HEK293 (cell line): ENCODE data around the gene HECTD2.

Experiments
- IKZF3 ChIP-seq: fragments of 450-650 bp; IDR thresholded peaks from 2 replicates; pipeline ENCODE4 v1.5.0; 2018; ENCODE audit warnings: missing biosample characterization, mild to moderate bottlenecking, missing genetic modification characterization, moderate library complexity
- KLF17 ChIP-seq: fragments of 450-650 bp; formaldehyde crosslinking; IDR thresholded peaks from 2 replicates; pipeline ENCODE4 v1.5.1; 2016; ENCODE audit warnings: missing biosample characterization, missing genetic modification characterization
- PRDM4 ChIP-seq: fragments of 450-650 bp; formaldehyde crosslinking; IDR thresholded peaks from 2 replicates; pipeline ENCODE4 v1.5.1; 2017; ENCODE audit warnings: missing biosample characterization, missing genetic modification characterization
- REST ChIP-seq: fragments of 450-650 bp; formaldehyde crosslinking; IDR thresholded peaks from 2 replicates; pipeline ENCODE4 v1.5.1; 2016; ENCODE audit warnings: missing biosample characterization, missing genetic modification characterization
- SETDB1 ChIP-seq: IDR thresholded peaks from one replicate; pipeline ENCODE4 v1.6.1; 2017; ENCODE audit warnings: mild to moderate bottlenecking, low read length, moderate library complexity, mixed read lengths; ENCODE audit not compliant: insufficient read length
- TCF7L2 ChIP-seq: IDR thresholded peaks from 2 replicates; pipeline ENCODE4 v1.6.1; 2011; ENCODE audit warnings: low read depth, mild to moderate bottlenecking, inconsistent platforms, low read length, moderate library complexity, borderline replicate concordance
- ZBTB8A ChIP-seq: fragments of 450-650 bp; formaldehyde crosslinking; IDR thresholded peaks from 2 replicates; pipeline ENCODE4 v1.5.1; 2016; ENCODE audit warnings: missing biosample characterization, missing genetic modification characterization
- ZNF16 ChIP-seq: fragments of 450-650 bp; formaldehyde crosslinking; IDR thresholded peaks from 2 replicates; pipeline ENCODE4 v1.5.1; 2016; ENCODE audit warnings: low read depth, missing biosample characterization, missing genetic modification characterization
- ZNF175 ChIP-seq: fragments of 450-650 bp; formaldehyde crosslinking; IDR thresholded peaks from 2 replicates; pipeline ENCODE4 v1.5.1; 2016; ENCODE audit warnings: missing biosample characterization, missing genetic modification characterization
- ZNF248 ChIP-seq: fragments of 450-650 bp; formaldehyde crosslinking; IDR thresholded peaks from 2 replicates; pipeline ENCODE4 v1.5.1; 2017; ENCODE audit warnings: missing biosample characterization, missing genetic modification characterization
- ZNF37A ChIP-seq: fragments of 450-650 bp; IDR thresholded peaks from 2 replicates; pipeline ENCODE4 v1.5.1; 2018; ENCODE audit warnings: missing biosample characterization, missing genetic modification characterization
- ZNF404 ChIP-seq: fragments of 450-650 bp; formaldehyde crosslinking; IDR thresholded peaks from 2 replicates; pipeline ENCODE4 v1.5.1; 2017; ENCODE audit warnings: missing biosample characterization, missing genetic modification characterization
- ZNF639 ChIP-seq: fragments of 450-650 bp; formaldehyde crosslinking; IDR thresholded peaks from 2 replicates; pipeline ENCODE4 v1.5.1; 2016; ENCODE audit warnings: missing biosample characterization, missing genetic modification characterization
- ZNF645 ChIP-seq: fragments of 450-650 bp; formaldehyde crosslinking; IDR thresholded peaks from 2 replicates; pipeline ENCODE4; 2016; ENCODE audit warnings: missing biosample characterization, missing genetic modification characterization
- TF ChIP-seq, protein P1 (sequence below): fragments of 450-650 bp; formaldehyde crosslinking; conservative IDR thresholded peaks from 2 replicates; pipeline ENCODE4 v1.5.1; 2016; ENCODE audit warnings: low read depth, missing biosample characterization, missing genetic modification characterization
- TF ChIP-seq, protein P2 (sequence below): fragments of 450-650 bp; formaldehyde crosslinking; IDR thresholded peaks from 2 replicates; pipeline ENCODE4 v1.5.1; 2016; ENCODE audit warnings: missing biosample characterization, missing genetic modification characterization
- TF ChIP-seq, protein P3 (sequence below): fragments of 450-650 bp; formaldehyde crosslinking; IDR thresholded peaks from 2 replicates; pipeline ENCODE4 v1.5.1; 2016; ENCODE audit warnings: missing biosample characterization, missing genetic modification characterization

The HECTD2 gene

DNA sequence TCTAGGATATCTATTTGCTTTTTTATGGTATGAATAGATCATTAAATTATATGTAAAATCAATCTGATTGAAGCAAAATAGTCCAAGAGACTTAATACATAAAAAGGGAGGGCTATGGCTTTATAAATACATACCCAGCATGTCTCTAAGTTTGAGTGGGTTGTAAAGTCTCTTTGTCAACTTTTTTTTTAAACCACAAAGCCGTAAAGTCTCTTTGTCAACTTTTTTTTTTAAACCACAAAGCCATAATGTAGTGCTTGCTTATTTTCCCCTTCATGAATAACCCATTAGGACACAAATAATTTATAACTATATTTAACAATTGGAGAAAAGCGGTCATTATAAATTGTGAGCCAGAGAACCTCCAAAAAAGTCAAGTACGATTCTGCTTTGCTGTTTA, 5.7 kb downstream of the HECTD2 start (continued):
- TF ChIP-seq, protein P1, sequence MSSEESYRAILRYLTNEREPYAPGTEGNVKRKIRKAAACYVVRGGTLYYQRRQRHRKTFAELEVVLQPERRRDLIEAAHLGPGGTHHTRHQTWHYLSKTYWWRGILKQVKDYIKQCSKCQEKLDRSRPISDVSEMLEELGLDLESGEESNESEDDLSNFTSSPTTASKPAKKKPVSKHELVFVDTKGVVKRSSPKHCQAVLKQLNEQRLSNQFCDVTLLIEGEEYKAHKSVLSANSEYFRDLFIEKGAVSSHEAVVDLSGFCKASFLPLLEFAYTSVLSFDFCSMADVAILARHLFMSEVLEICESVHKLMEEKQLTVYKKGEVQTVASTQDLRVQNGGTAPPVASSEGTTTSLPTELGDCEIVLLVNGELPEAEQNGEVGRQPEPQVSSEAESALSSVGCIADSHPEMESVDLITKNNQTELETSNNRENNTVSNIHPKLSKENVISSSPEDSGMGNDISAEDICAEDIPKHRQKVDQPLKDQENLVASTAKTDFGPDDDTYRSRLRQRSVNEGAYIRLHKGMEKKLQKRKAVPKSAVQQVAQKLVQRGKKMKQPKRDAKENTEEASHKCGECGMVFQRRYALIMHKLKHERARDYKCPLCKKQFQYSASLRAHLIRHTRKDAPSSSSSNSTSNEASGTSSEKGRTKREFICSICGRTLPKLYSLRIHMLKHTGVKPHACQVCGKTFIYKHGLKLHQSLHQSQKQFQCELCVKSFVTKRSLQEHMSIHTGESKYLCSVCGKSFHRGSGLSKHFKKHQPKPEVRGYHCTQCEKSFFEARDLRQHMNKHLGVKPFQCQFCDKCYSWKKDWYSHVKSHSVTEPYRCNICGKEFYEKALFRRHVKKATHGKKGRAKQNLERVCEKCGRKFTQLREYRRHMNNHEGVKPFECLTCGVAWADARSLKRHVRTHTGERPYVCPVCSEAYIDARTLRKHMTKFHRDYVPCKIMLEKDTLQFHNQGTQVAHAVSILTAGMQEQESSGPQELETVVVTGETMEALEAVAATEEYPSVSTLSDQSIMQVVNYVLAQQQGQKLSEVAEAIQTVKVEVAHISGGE (tag by site-specific recombination): no peak
- TF ChIP-seq SETDB1 (no peak), IKZF3 (tag by site-specific recombination) (no peak), ZNF175 (no peak), REST (tag by site-specific recombination) (no peak), ZNF248 (tag by site-specific recombination) (no peak), KLF17 (no peak), ZBTB8A (tag by site-specific recombination) (0 out of 2 replicates have a peak, but pooled peaks have one; percentile 10), ZNF645 (tag by site-specific recombination) (no peak), ZNF16 (no peak), TCF7L2 (no peak), ZNF37A (no peak), PRDM4 (tag by site-specific recombination) (peak; percentile 42; the same call in 1 of the 2 replicates), ZNF404 (tag by site-specific recombination) (no peak), ZNF639 (no peak)
- TF ChIP-seq, protein P2, sequence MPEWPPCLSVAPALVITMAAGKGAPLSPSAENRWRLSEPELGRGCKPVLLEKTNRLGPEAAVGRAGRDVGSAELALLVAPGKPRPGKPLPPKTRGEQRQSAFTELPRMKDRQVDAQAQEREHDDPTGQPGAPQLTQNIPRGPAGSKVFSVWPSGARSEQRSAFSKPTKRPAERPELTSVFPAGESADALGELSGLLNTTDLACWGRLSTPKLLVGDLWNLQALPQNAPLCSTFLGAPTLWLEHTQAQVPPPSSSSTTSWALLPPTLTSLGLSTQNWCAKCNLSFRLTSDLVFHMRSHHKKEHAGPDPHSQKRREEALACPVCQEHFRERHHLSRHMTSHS (tag by site-specific recombination): no peak
- TF ChIP-seq, protein P3, sequence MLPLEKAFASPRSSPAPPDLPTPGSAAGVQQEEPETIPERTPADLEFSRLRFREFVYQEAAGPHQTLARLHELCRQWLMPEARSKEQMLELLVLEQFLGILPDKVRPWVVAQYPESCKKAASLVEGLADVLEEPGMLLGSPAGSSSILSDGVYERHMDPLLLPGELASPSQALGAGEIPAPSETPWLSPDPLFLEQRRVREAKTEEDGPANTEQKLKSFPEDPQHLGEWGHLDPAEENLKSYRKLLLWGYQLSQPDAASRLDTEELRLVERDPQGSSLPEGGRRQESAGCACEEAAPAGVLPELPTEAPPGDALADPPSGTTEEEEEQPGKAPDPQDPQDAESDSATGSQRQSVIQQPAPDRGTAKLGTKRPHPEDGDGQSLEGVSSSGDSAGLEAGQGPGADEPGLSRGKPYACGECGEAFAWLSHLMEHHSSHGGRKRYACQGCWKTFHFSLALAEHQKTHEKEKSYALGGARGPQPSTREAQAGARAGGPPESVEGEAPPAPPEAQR (tag by site-specific recombination): no peak
